GM12878 (cell line): ENCODE results near the gene PTPN13. TPM values are rescaled to one million over a fixed set of nuclear protein-coding genes. Genes with fewer than 3 reads are reported as not detected.
"Not testable (repeated sequence)": the region's sequence is repeated elsewhere in the genome, so short reads cannot be mapped to it uniquely, and the experiment has no call there.

ENCODE experiments used
- ATAC-seq: fragments of 200-7000 bp; cut with Tn5 transposase; 3 replicates; pipeline ENCODE4 v1.9.1; 2020; ENCODE audit warnings: mild to moderate bottlenecking, moderate library complexity
- BruUV-seq: library from RNA; stranded (reverse); fragments of 400-500 nt; replicated peaks from 2 replicates; lab custom pipeline; 2021; lab: Mats Ljungman, UMichigan
- CTCF ChIA-PET: fragments of 300-600 bp; sonication (Branson Sonifier 250); formaldehyde crosslinking; extraction: SDS; loops from one replicate; lab custom pipeline; 2021; ENCODE audit warnings: inconsistent platforms; lab: Yijun Ruan, JAX
- POLR2A ChIA-PET: fragments of 350-600 bp; formaldehyde crosslinking; extraction: SDS; loops from one replicate; lab custom pipeline; 2021; ENCODE audit warnings: inconsistent platforms; lab: Charles Lee
- RAD21 ChIA-PET: fragments of 300-600 bp; sonication (Branson Sonifier 250); formaldehyde crosslinking; loops from one replicate; lab custom pipeline; 2023; ENCODE audit warnings: antibody characterized with exemption; ENCODE audit not compliant: unreplicated experiment; lab: Charles Lee
- SMC1A ChIA-PET: fragments of 300-600 bp; sonication (Branson Sonifier 250); formaldehyde crosslinking; loops from one replicate; lab custom pipeline; 2023; ENCODE audit not compliant: unreplicated experiment, uncharacterized antibody; lab: Charles Lee
- DNase-seq: peaks from one replicate; pipeline ENCODE4 v3.0.0-alpha.2; 2011; ENCODE audit warnings: low read depth, low spot score
- FAIRE-seq: peaks from 3 replicates; lab custom pipeline; 2011; peaks lifted over from hg19 to GRCh38; lab: Jason Lieb, UNC
- H2AFZ ChIP-seq: 2 replicates; pipeline ENCODE4 v1.6.0; 2011; ENCODE audit warnings: low read depth, low read length, control low read depth; ENCODE audit not compliant: control insufficient read depth
- H3K27ac ChIP-seq: 2 replicates; pipeline ENCODE4 v1.5.1; 2011; ENCODE audit warnings: control low read depth; ENCODE audit not compliant: control insufficient read depth, insufficient read depth
- H3K27me3 ChIP-seq, 2 experiments: replicated peaks in 1 of 2; 2 replicates each; pipeline versions ENCODE4 v1.6.0 to v1.6.1; 2011; ENCODE audit warnings: low read length in 1 of 2; ENCODE audit not compliant: control insufficient read depth in 2 of 2, insufficient read depth in 2 of 2
- H3K36me3 ChIP-seq, 2 experiments: 2 replicates each; pipeline ENCODE4 v1.5.1; 2011; ENCODE audit warnings: low read length in 1 of 2; ENCODE audit not compliant: control insufficient read depth in 2 of 2, insufficient read depth in 2 of 2
- H3K4me1 ChIP-seq: 2 replicates; pipeline ENCODE4 v1.6.1; 2011; ENCODE audit warnings: mild to moderate bottlenecking, low read length, moderate library complexity, mixed read lengths; ENCODE audit not compliant: control insufficient read depth, insufficient read depth
- H3K4me2 ChIP-seq: 2 replicates; pipeline ENCODE4 v1.6.0; 2011; ENCODE audit warnings: control low read depth; ENCODE audit not compliant: control insufficient read depth, insufficient read depth
- H3K4me3 ChIP-seq: fragments of 200-600 bp; sonication (generic); 2 replicates; pipeline ENCODE4 v1.5.1; 2016
- H3K79me2 ChIP-seq: 2 replicates; pipeline ENCODE4 v1.6.0; 2011; ENCODE audit warnings: low read length; ENCODE audit not compliant: control insufficient read depth, insufficient read depth
- H3K9ac ChIP-seq: 2 replicates; pipeline ENCODE4 v1.8.0; 2011; ENCODE audit warnings: low read length, control low read depth, mixed read lengths; ENCODE audit not compliant: control insufficient read depth, insufficient read depth
- H3K9me3 ChIP-seq: replicated peaks from 3 replicates; pipeline ENCODE4 v1.5.1; 2011; ENCODE audit warnings: mild to moderate bottlenecking, low read length; ENCODE audit not compliant: control insufficient read depth, insufficient read depth
- H4K20me1 ChIP-seq: 2 replicates; pipeline ENCODE4 v1.6.0; 2011; ENCODE audit not compliant: control insufficient read depth, insufficient read depth
- JUNB ChIP-seq: IDR thresholded peaks from 2 replicates; pipeline ENCODE4 v1.6.1; 2016; ENCODE audit warnings: antibody characterized with exemption, mild to moderate bottlenecking
- SUPT20H ChIP-seq: IDR thresholded peaks from 2 replicates; pipeline ENCODE4 v1.6.1; 2011; ENCODE audit warnings: low read depth, mild to moderate bottlenecking, low read length, moderate library complexity, borderline replicate concordance; ENCODE audit not compliant: control insufficient read depth
- ZNF217 ChIP-seq: fragments of 450-650 bp; IDR thresholded peaks from 2 replicates; pipeline ENCODE4 v1.6.1; 2017; ENCODE audit warnings: antibody characterized with exemption, mild to moderate bottlenecking
- WGBS: methylation state at CpG from one replicate; pipeline ENCODE4 v1.1.6; 2016; ENCODE audit warnings: low lambda C conversion rate; ENCODE audit not compliant: insufficient replicate concordance, insufficient coverage; ENCODE audit errors: missing lambda C conversion rate; 5-methylcytosine and 5-hydroxymethylcytosine counted together
- in situ Hi-C: fragments of 300-500 bp; cut with MboI; formaldehyde crosslinking; loops from 9 replicates; pipeline ENCODE4 v1.14.3; 2018; ENCODE audit warnings: mixed read lengths
- intact Hi-C: fragments of 100-400 bp; cut with micrococcal nuclease; formaldehyde crosslinking; loops from one replicate; pipeline ENCODE4 v1.14.2; 2022; ENCODE audit not compliant: unreplicated experiment
- polyA plus RNA-seq, 11 experiments: library from polyadenylated mRNA; depleted of rRNA in 4 of 11; unstranded in 6 of 11; stranded (reverse) in 5 of 11; fragments of >200 nt; fragmentation: Nextera tagmentation in 4 of 11; fragmentation: Illumina TruSeq in 1 of 11; extraction: Ambion mirVana in 4 of 11; extraction: Trizol in 1 of 11; gene quantifications; 1 replicate in 1 of 11; 2 replicates in 10 of 11; pipeline versions ENCODE4 v1.2.1 to v1.2.3, GENCODE V29; 2011 to 2016; ENCODE audit warnings: inconsistent platforms in 2 of 11, missing spikeins in 2 of 11, low read depth in 1 of 11
- total RNA-seq, 4 experiments: library from RNA; depleted of rRNA in 3 of 4; stranded (reverse); fragments of >200 nt in 3 of 4; fragmentation: Illumina TruSeq in 1 of 4; extraction: Trizol in 1 of 4; gene quantifications; 2 replicates each; pipeline versions ENCODE4 v1.2.1 to v1.2.3, GENCODE V29; 2013 to 2021

Gene PTPN13
- total and polyA plus RNA-seq, 10 of the 15 experiments (the other 5 are each of a cell fraction or from before 2014, with no cell fraction given), result 8.5 to 69.4 (median 33.9) TPM

GRCh38 chr4:86719149-86719548 lies 125.0 kb downstream of the PTPN13 start:
- H3K4me1 ChIP-seq, BruUV-seq, POLR2A ChIA-PET, H3K4me3 ChIP-seq, RAD21 ChIA-PET, H3K79me2 ChIP-seq, H3K27me3 ChIP-seq, CTCF ChIA-PET, in situ Hi-C loops, H3K9me3 ChIP-seq, intact Hi-C loops, ATAC-seq, FAIRE-seq, H3K4me2 ChIP-seq, H3K9ac ChIP-seq, H4K20me1 ChIP-seq, H3K36me3 ChIP-seq, DNase-seq, H3K27ac ChIP-seq, H2AFZ ChIP-seq: not testable (repeated sequence)
- peak; percentile 78 for TF ChIP-seq ZNF217
- WGBS, result 25% methylated on average over 3 of the region's 3 CpGs
- SMC1A ChIA-PET, result interaction anchor here (1.0 to 2.1 kb wide), 3 partner anchors 15 to 219 kb away, joined by 3 to 5 read pairs (median 4); no protein-coding TSS in a partner anchor

DNA sequence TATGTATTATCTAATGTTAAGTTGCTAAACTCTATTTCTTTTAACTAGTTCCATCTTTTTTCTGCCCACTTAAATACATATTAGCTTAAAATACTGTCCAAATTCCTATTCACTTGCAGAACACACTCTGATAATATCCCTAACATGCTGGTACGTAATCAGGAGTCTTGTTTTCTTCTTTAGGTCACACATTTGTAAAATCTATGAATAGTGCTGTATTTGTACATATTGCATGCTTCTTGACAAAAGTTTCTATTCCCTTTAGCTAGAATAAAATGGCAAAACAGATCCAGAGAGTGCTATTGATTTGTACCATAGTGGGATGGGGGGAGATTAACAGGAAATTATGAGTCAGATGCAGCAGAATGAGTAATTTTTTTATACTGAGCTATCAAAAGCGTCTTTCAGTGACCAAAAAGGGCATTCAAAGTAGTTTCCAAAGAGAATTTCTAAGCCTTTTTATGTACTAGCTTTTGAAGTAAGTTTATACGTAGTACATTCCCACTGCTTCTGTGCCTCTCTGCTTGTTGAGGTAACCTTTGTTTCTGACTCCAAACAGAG lies 126.5 kb downstream of the PTPN13 start:
- FAIRE-seq, result no peak
- POLR2A ChIA-PET, result interaction anchor here (0.6 to 0.7 kb wide), 2 partner anchors 127 to 236 kb away, joined by 4 to 6 read pairs; no protein-coding TSS in a partner anchor
- ATAC-seq, result no peak
- CTCF ChIA-PET, result interaction anchor here (0.7 to 1.7 kb wide), 9 partner anchors 10 to 225 kb away, joined by 3 to 8 read pairs (median 4); no protein-coding TSS in a partner anchor
- RAD21 ChIA-PET, result interaction anchor here (0.9 to 1.3 kb wide), 3 partner anchors 125 to 222 kb away, joined by 3 to 6 read pairs (median 4); partner anchors contain the start of gene PTPN13
- DNase-seq, result no peak
- no peaks in the 10 kb centered on the region for H3K9me3 ChIP-seq
- intact Hi-C loops, result no loop called here
- H3K79me2 ChIP-seq, result no peaks in the 10 kb centered on the region
- TSS peak; percentile 13 for BruUV-seq
- TF ChIP-seq JUNB, result peak; percentile 46; the same call in 1 of the 2 replicates
- TF ChIP-seq SUPT20H, result no peak
- TF ChIP-seq, all 136 proteins: peak for 1
- Histone ChIP-seq H3K4me3 (no peak overlapping the region), H2AFZ (no peak overlapping the region), H3K36me3 (no peaks in the 10 kb centered on the region), H3K27me3 (no peaks in the 10 kb centered on the region), H3K27ac (no peak overlapping the region), H3K4me2 (no peak overlapping the region), H4K20me1 (no peaks in the 10 kb centered on the region), H3K4me1 (no peaks in the 10 kb centered on the region), H3K9ac (no peak overlapping the region)
- 25% methylated on average over 3 of the region's 3 CpGs for WGBS
- in situ Hi-C loops, result no loop called here
- SMC1A ChIA-PET, result interaction anchor here (0.7 to 2.0 kb wide), 9 partner anchors 11 to 356 kb away, joined by 3 to 11 read pairs (median 6); no protein-coding TSS in a partner anchor
